Fibroblast of pulmonary artery (primary cell): ENCODE measurements around the gene CD300LB.
"Not testable (repeated sequence)": the region's sequence is repeated elsewhere in the genome, so short reads cannot be mapped to it uniquely, and the experiment has no call there.

Source experiments
- DNase-seq: peaks from one replicate; pipeline ENCODE4 v3.0.0-alpha.2; 2010; ENCODE audit warnings: low read depth
- H3K4me3 ChIP-seq: replicated peaks from 2 replicates; pipeline ENCODE4 v1.5.1; 2011; ENCODE audit warnings: low read depth, mild to moderate bottlenecking, control low read depth, low read length, moderate library complexity
- CTCF ChIP-seq: IDR thresholded peaks from 2 replicates; pipeline ENCODE4 v1.5.1; 2011; ENCODE audit warnings: mild to moderate bottlenecking, control low read depth, low read length, inconsistent platforms; ENCODE audit errors: missing control alignments

Gene CD300LB

GRCh38 chr17:74531231-74531761, at the start of gene CD300LB:
Gene CD300LB (minus strand): TSS chr17:74531475. CDS start chr17:74531350, 125 bp downstream.
- H3K4me3 ChIP-seq = no peak within 1 kb of the TSS
- no peak for TF ChIP-seq CTCF
- DNase-seq = no peak

- no peak for DNase-seq
- no peak overlapping the region for H3K4me3 ChIP-seq
- TF ChIP-seq CTCF = no peak
Observed at GRCh38 chr17:74579900-74580299, 48.6 kb upstream of the CD300LB start.

- no peak for TF ChIP-seq CTCF
- no peak overlapping the region for H3K4me3 ChIP-seq
- DNase-seq = no peak
Observed at GRCh38 chr17:74578979-74579378, 47.7 kb upstream of the CD300LB start.

GRCh38 chr17:74574489-74575142, 43.3 kb upstream of the CD300LB start:
- DNase-seq = no peak
- no peak overlapping the region for H3K4me3 ChIP-seq
- TF ChIP-seq CTCF = no peak

- DNase-seq, H3K4me3 ChIP-seq: not testable (repeated sequence)
Observed at GRCh38 chr17:74573635-74574034, 42.4 kb upstream of the CD300LB start.

- H3K4me3 ChIP-seq = no peak overlapping the region
- TF ChIP-seq CTCF = no peak
- DNase-seq = no peak
Observed at GRCh38 chr17:74573169-74573568, 41.9 kb upstream of the CD300LB start.

GRCh38 chr17:74571621-74572270, 40.5 kb upstream of the CD300LB start:
- H3K4me3 ChIP-seq = no peak overlapping the region
- DNase-seq = no peak
- TF ChIP-seq CTCF = no peak
